Osteocyte (in vitro differentiated cells): ENCODE measurements around the gene SCN8A. TPM values are rescaled to one million over a fixed set of nuclear protein-coding genes. Genes with fewer than 3 reads are reported as not detected.

ENCODE experiments used
- DNase-seq: peaks from one replicate; pipeline ENCODE4 v3.0.0; 2021; ENCODE audit warnings: mixed read lengths; ENCODE audit not compliant: unreplicated experiment; ENCODE audit errors: extremely low spot score
- H3K27ac Mint-ChIP-seq: one replicate; pipeline ENCODE4 v1.8.0; 2021; ENCODE audit warnings: mild to moderate bottlenecking, mixed read lengths; ENCODE audit not compliant: unreplicated experiment
- H3K27me3 Mint-ChIP-seq: one replicate; pipeline ENCODE4 v1.8.0; 2021; ENCODE audit warnings: mixed read lengths; ENCODE audit not compliant: unreplicated experiment
- H3K36me3 Mint-ChIP-seq: one replicate; pipeline ENCODE4 v1.8.0; 2021; ENCODE audit warnings: mixed read lengths; ENCODE audit not compliant: unreplicated experiment
- H3K4me1 Mint-ChIP-seq: one replicate; pipeline ENCODE4 v1.8.0; 2021; ENCODE audit warnings: mixed read lengths; ENCODE audit not compliant: unreplicated experiment
- H3K4me3 Mint-ChIP-seq: one replicate; pipeline ENCODE4 v1.8.0; 2021; ENCODE audit warnings: mild to moderate bottlenecking, moderate library complexity, mixed read lengths; ENCODE audit not compliant: unreplicated experiment
- H3K9me3 Mint-ChIP-seq: one replicate; pipeline ENCODE4 v1.8.0; 2021; ENCODE audit warnings: mixed read lengths; ENCODE audit not compliant: unreplicated experiment
- CTCF ChIP-seq: fragments of 200-600 bp; sonication (generic); IDR thresholded peaks from 2 replicates; pipeline ENCODE4 v1.5.0; 2021; ENCODE audit warnings: antibody characterized with exemption, mild to moderate bottlenecking, moderate library complexity
- total RNA-seq: library from RNA; stranded (reverse); gene quantifications from 2 replicates; pipeline ENCODE4 v1.2.1, GENCODE V29; 2021

The SCN8A gene
- total RNA-seq, 1 donor from 2014 or later = 1.5 TPM

- Mint-ChIP-seq H3K27me3 (no peaks in the 10 kb centered on the region), H3K36me3 (no peaks in the 10 kb centered on the region), H3K27ac (no peak overlapping the region), H3K9me3 (peaks cover 5% of the 10 kb centered on the region), H3K4me1 (no peaks in the 10 kb centered on the region), H3K4me3 (no peak overlapping the region)
- DNase-seq = no peak
- TF ChIP-seq CTCF = no peak
Measured at GRCh38 chr12:51647647-51648046, 56.6 kb downstream of the SCN8A start.

DNA sequence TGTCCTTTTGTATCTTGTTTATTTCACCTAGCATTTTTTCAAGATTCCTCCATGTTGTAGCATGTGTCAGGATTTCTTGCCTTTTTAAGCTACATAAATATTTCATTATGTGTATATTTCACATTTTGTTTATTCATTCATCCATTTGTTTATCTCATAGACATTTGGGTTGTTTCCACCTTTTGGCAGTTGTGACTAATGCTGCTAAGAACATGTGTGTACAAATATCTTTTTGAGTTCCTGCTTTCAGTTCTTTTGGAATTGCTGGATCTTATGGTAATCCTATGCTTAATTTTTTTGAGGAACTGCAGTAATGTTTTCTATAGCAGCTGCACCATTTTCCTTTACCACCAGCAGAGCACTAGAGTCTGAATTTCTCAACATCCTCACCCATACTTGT is 62.4 kb downstream of the SCN8A start:
- H3K27me3 Mint-ChIP-seq = no peaks in the 10 kb centered on the region
- no peaks in the 10 kb centered on the region for H3K4me1 Mint-ChIP-seq
- H3K27ac Mint-ChIP-seq = no peak overlapping the region
- no peaks in the 10 kb centered on the region for H3K36me3 Mint-ChIP-seq
- no peak for TF ChIP-seq CTCF
- no peak overlapping the region for H3K4me3 Mint-ChIP-seq
- H3K9me3 Mint-ChIP-seq = peaks cover 10% of the 10 kb centered on the region
- DNase-seq = no peak

- H3K4me3 Mint-ChIP-seq = no peak overlapping the region
- no peaks in the 10 kb centered on the region for H3K27me3 Mint-ChIP-seq
- peaks cover 3% of the 10 kb centered on the region for H3K4me1 Mint-ChIP-seq
- H3K9me3 Mint-ChIP-seq = peaks cover 5% of the 10 kb centered on the region
- TF ChIP-seq CTCF = no peak
- H3K36me3 Mint-ChIP-seq = no peaks in the 10 kb centered on the region
- DNase-seq = no peak
- H3K27ac Mint-ChIP-seq = no peak overlapping the region
Measured at GRCh38 chr12:51661199-51661598, 70.2 kb downstream of the SCN8A start.

DNA sequence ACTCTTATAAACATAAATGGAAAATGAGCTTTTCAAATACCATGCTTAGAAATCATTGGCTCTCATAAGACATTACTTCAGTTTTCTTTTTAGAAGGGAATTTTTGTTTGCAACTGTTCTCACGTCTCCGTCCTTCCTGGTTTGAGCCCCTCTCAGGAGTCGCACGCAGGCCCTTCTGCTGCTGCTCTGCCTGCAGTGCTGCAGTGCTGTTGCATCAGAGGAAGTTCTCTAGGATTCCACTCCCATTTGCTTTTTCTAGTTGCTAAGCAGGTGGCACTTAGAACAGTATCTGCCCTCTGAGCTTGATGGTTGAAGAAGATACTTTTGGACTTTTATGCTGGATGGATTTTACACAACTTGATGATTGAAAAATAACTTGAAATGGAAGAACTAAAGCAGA is 70.8 kb downstream of the SCN8A start:
- Mint-ChIP-seq H3K27ac (no peak overlapping the region), H3K36me3 (no peaks in the 10 kb centered on the region), H3K27me3 (no peaks in the 10 kb centered on the region), H3K4me1 (peaks cover 3% of the 10 kb centered on the region), H3K4me3 (no peak overlapping the region), H3K9me3 (no peaks in the 10 kb centered on the region)
- no peak for TF ChIP-seq CTCF
- DNase-seq = no peak

DNA sequence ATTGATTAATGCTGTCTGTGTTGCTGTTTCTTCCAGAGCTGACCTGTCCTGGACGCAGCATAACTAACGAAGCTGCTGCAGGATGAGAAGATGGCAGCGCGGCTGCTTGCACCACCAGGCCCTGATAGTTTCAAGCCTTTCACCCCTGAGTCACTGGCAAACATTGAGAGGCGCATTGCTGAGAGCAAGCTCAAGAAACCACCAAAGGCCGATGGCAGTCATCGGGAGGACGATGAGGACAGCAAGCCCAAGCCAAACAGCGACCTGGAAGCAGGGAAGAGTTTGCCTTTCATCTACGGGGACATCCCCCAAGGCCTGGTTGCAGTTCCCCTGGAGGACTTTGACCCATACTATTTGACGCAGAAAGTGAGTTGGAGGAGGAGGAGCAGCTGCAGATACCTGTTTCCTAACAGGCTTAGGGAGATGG is 71.7 kb downstream of the SCN8A start:
- no peaks in the 10 kb centered on the region for H3K36me3 Mint-ChIP-seq
- no peaks in the 10 kb centered on the region for H3K9me3 Mint-ChIP-seq
- DNase-seq = no peak
- H3K27me3 Mint-ChIP-seq = no peaks in the 10 kb centered on the region
- TF ChIP-seq CTCF = no peak
- peaks cover 3% of the 10 kb centered on the region for H3K4me1 Mint-ChIP-seq
- no peak overlapping the region for H3K27ac Mint-ChIP-seq
- H3K4me3 Mint-ChIP-seq = no peak overlapping the region
